ENCODE data around the gene CFAP53. TPM values are rescaled to one million over a fixed set of nuclear protein-coding genes. Genes with fewer than 3 reads are reported as not detected.
"Not testable (repeated sequence)": the region's sequence is repeated elsewhere in the genome, so short reads cannot be mapped to it uniquely, and the experiment has no call there.

CFAP53 gene
- total RNA-seq, 2 donors from 2014 or later: 0.16 to 0.44 TPM

DNA sequence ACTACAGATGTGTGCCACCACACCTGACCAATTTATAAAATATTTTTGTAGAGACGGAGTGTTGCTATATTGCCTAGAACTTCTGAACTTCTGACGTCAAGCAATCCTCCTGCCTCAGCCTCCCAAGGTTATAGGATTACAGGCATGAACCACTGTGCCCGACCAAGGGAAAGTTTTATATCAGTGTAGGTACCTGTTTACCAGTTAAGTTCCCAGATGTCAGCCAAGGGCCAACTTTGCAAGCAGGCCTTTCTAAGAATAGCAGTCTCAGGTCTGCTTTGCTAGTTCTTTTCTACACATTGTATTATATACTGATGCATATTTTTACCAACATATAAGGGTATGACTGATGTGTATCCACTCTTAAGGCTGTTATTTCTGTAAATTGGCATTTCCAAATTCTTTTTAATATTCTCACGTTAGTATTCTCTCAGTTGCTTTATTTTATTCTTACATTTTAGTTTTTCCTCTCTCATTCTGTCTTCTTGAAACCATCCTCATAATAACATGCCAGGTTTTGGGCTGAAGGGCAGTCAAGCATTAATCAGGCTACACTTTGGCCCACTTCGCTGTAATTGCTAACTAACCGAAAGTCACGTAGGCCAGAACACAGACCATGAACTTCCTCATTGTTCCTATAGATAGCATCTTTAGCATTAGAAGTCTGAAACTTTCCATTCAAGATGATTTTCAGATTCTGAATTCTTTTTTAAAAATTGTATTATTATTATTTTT, 46.2 kb upstream of the CFAP53 start:
- Histone ChIP-seq H3K9ac (ENCODE audit: low read depth in 2 of 2, low read length in 2 of 2) (no peak overlapping the region), H3K4me3 (no peak overlapping the region), H3K4me1 (no peaks in the 10 kb centered on the region), H3K27me3 (no peaks in the 10 kb centered on the region), H3K27ac (no peak overlapping the region), H3K36me3 (no peaks in the 10 kb centered on the region), H3K9me3 (no peaks in the 10 kb centered on the region)
- TF ChIP-seq, protein P1, sequence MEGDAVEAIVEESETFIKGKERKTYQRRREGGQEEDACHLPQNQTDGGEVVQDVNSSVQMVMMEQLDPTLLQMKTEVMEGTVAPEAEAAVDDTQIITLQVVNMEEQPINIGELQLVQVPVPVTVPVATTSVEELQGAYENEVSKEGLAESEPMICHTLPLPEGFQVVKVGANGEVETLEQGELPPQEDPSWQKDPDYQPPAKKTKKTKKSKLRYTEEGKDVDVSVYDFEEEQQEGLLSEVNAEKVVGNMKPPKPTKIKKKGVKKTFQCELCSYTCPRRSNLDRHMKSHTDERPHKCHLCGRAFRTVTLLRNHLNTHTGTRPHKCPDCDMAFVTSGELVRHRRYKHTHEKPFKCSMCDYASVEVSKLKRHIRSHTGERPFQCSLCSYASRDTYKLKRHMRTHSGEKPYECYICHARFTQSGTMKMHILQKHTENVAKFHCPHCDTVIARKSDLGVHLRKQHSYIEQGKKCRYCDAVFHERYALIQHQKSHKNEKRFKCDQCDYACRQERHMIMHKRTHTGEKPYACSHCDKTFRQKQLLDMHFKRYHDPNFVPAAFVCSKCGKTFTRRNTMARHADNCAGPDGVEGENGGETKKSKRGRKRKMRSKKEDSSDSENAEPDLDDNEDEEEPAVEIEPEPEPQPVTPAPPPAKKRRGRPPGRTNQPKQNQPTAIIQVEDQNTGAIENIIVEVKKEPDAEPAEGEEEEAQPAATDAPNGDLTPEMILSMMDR (IDR thresholded peaks at IDR 0.05): no peak
- intact Hi-C loops (cut with DNase I): no loop called here
- no peak for DNase-seq

DNA sequence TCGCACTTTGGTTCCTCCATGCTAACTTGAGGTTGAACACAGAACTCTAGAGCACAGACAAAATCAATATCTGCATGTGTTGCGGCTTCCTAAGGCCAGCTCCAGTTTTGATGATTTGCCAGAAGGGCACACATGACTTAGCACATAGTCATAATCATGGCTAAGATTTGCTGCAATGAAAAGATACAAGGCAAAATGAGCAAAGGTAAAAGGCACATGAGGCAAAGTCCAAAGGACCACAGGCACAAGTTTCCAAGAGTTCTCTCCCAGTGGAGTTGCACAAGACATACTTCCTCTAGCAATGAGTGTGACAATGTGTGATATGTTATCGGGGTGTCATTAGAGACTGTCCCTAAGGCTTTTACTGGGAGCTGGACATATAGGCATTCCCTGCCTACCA, 45.4 kb upstream of the CFAP53 start:
- no peak overlapping the region for H3K4me3 ChIP-seq
- H3K9ac ChIP-seq (ENCODE audit: low read depth in 2 of 2, low read length in 2 of 2): no peak overlapping the region
- H3K9me3 ChIP-seq: no peaks in the 10 kb centered on the region
- no peaks in the 10 kb centered on the region for H3K27me3 ChIP-seq
- no peaks in the 10 kb centered on the region for H3K4me1 ChIP-seq
- no peak for DNase-seq
- no peak overlapping the region for H3K27ac ChIP-seq
- H3K36me3 ChIP-seq: no peaks in the 10 kb centered on the region
- intact Hi-C loops (cut with DNase I): no loop called here
- TF ChIP-seq, protein P1 (IDR thresholded peaks at IDR 0.05): no peak

DNA sequence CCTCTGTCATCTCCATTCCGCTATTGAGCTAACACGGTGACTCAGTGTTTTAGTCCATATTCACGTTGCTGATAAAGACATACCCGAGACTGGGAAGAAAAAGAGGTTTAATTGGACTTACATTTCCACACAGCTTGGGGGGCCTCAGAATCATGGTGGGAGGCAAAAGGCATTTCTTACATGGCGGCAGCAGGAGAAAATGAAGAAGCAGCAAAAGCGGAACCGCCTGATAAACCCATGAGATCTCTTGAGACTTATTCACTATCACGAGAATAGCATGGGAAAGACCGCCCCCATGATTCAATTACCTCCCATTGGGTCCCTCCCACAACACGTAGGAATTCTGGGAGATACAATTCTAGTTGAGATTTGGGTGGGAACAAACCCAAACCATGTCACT, 43.8 kb upstream of the CFAP53 start:
- intact Hi-C loops (cut with DNase I): no loop called here
- H3K36me3 ChIP-seq: no peaks in the 10 kb centered on the region
- H3K27me3 ChIP-seq: no peaks in the 10 kb centered on the region
- no peak for DNase-seq
- H3K27ac ChIP-seq: no peak overlapping the region
- TF ChIP-seq, protein P1 (IDR thresholded peaks at IDR 0.05): no peak
- H3K9me3 ChIP-seq: no peaks in the 10 kb centered on the region
- H3K4me3 ChIP-seq: no peak overlapping the region
- no peaks in the 10 kb centered on the region for H3K4me1 ChIP-seq
- H3K9ac ChIP-seq (ENCODE audit: low read depth in 2 of 2, low read length in 2 of 2): no peak overlapping the region

DNA sequence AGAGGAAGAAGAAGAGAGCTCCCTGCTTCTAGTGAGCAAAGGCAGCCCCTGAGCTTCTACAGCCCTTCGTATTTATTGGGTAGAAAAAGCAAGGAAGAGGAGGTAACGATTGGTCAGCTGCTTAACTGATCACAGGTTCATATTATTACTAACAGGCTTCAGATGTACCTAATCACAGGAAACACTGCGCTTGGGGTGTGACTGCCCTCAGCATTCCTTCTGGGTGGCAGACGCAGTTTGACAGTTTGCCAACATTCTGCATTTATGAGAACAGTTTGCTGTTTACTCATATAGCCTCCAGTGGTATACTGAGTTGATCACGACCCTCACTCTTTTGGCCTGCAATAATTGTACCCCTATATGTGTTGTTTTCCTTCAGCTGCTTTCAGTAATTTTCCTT, 42.6 kb upstream of the CFAP53 start:
- H3K27me3 ChIP-seq; intact Hi-C loops (cut with DNase I); H3K4me3 ChIP-seq; H3K27ac ChIP-seq; H3K36me3 ChIP-seq; DNase-seq; H3K9me3 ChIP-seq; H3K4me1 ChIP-seq; H3K9ac ChIP-seq (ENCODE audit: low read depth in 2 of 2, low read length in 2 of 2): not testable (repeated sequence)

DNA sequence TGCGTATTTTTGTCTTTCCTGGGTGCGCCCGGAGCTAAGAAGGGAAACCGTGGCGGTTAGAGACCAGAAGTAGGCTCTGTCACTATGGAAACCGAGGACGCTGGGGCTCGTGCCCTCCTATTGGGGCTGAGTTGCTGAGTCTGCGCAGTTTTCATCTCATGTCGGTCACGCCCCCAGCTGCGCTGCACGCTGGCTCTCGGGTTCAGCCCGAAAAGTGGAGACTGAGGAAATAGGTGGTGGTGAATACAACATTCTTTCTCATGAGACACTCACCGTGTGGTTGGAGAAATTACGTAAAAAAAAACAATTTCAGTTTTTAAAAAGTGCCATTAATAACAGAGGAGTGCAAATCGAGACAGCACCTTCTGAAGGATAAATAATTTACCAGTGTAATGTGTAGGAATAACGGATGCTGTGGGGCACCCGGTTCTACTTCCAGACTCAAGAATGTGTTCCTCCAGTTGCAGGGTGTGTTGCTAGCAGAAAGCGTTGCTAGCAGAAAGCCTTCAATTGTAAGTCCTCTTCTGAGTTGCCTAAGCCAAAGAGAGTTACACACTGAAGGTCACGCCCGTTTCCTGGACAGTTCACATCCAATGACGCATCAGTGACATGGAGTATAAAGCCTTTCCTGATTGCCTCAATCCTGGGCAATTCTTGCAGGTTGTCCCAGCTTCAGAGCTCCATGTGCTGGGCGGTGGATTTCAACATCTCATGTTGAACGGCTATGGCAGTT, 41.6 kb upstream of the CFAP53 start:
- Histone ChIP-seq H3K4me1 (no peaks in the 10 kb centered on the region), H3K36me3 (no peaks in the 10 kb centered on the region), H3K9me3 (no peaks in the 10 kb centered on the region), H3K4me3 (peak overlapping the region; percentile 37), H3K9ac (ENCODE audit: low read depth in 2 of 2, low read length in 2 of 2) (peak overlapping the region in 1 of 2 donors; percentile 24), H3K27ac (no peak overlapping the region), H3K27me3 (no peaks in the 10 kb centered on the region)
- DNase-seq: peak; percentile 94
- intact Hi-C loops (cut with DNase I): no loop called here
- TF ChIP-seq, protein P1 (IDR thresholded peaks at IDR 0.05): no peak

DNA sequence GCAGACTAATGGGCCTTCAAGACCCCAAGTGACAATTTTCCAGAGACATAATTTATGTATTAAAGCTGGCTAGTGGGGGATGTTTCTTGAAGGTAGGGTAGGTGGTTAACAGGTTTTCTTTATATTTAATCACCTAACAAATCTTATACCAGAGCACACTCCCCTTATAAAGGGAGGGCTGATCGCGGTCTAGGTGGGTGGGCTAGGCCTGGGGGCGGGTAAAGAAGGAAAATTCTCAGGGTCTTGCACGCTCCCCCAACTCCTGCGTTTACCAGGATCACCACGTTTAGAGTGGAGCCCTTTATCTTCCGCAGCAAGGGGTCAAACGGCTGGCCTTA, 41.1 kb upstream of the CFAP53 start:
- peak overlapping the region in 1 of 2 donors; percentile 24 for H3K9ac ChIP-seq (ENCODE audit: low read depth in 2 of 2, low read length in 2 of 2)
- H3K4me3 ChIP-seq: peak overlapping the region; percentile 37
- DNase-seq: no peak
- intact Hi-C loops (cut with DNase I): no loop called here
- no peaks in the 10 kb centered on the region for H3K27me3 ChIP-seq
- no peak overlapping the region for H3K27ac ChIP-seq
- TF ChIP-seq, protein P1 (IDR thresholded peaks at IDR 0.05): no peak
- H3K9me3 ChIP-seq: no peaks in the 10 kb centered on the region
- H3K36me3 ChIP-seq: no peaks in the 10 kb centered on the region
- H3K4me1 ChIP-seq: no peaks in the 10 kb centered on the region
